PC-9 (cell line): ENCODE data around the gene CYB5B. TPM values are rescaled to one million over a fixed set of nuclear protein-coding genes. Genes with fewer than 3 reads are reported as not detected.

Experiments
- BruUV-seq: library from RNA; stranded (reverse); fragments of 400-500 nt; replicated peaks from 2 replicates; lab custom pipeline; 2021; lab: Mats Ljungman, UMichigan
- CTCF ChIA-PET: fragments of 300-600 bp; sonication (Branson Sonifier 250); formaldehyde crosslinking; loops from one replicate; lab custom pipeline; 2022; ENCODE audit warnings: antibody characterized with exemption; lab: Charles Lee
- POLR2A ChIA-PET: fragments of 300-600 bp; sonication (Branson Sonifier 250); formaldehyde crosslinking; loops from one replicate; lab custom pipeline; 2022; ENCODE audit warnings: antibody characterized with exemption; ENCODE audit not compliant: unreplicated experiment; lab: Charles Lee
- DNase-seq, 2 experiments: peaks; one replicate each; pipeline versions ENCODE4 v3.0.0 to v3.0.0-alpha.2; 2015 to 2022; ENCODE audit warnings: mixed read lengths in 1 of 2
- H2AFZ ChIP-seq: fragments of 200-600 bp; sonication (generic); 2 replicates; pipeline ENCODE4 v1.8.1; 2017; ENCODE audit warnings: antibody characterized with exemption
- H3F3A ChIP-seq: fragments of 200-600 bp; sonication (generic); 2 replicates; pipeline ENCODE4 v1.8.1; 2017; ENCODE audit warnings: antibody characterized with exemption, mild to moderate bottlenecking, low read depth; ENCODE audit not compliant: insufficient read depth
- H3K27ac ChIP-seq: fragments of 200-600 bp; sonication (generic); 2 replicates; pipeline ENCODE4 v1.6.1; 2016; ENCODE audit warnings: mixed run types
- H3K27me3 ChIP-seq: fragments of 200-600 bp; sonication (generic); 2 replicates; pipeline ENCODE4 v1.6.1; 2016; ENCODE audit warnings: low read depth, mixed run types; ENCODE audit not compliant: insufficient read depth
- H3K36me3 ChIP-seq: fragments of 200-600 bp; sonication (generic); 2 replicates; pipeline ENCODE4 v1.6.1; 2016; ENCODE audit warnings: low read depth, mixed run types
- H3K4me1 ChIP-seq: fragments of 200-600 bp; sonication (generic); replicated peaks from 2 replicates; pipeline ENCODE4 v1.6.1; 2016; ENCODE audit warnings: mixed run types; ENCODE audit not compliant: insufficient read depth
- H3K4me2 ChIP-seq: fragments of 200-600 bp; sonication (generic); 2 replicates; pipeline ENCODE4 v1.6.1; 2017; ENCODE audit warnings: mixed run types
- H3K4me3 ChIP-seq: fragments of 200-600 bp; sonication (generic); 2 replicates; pipeline ENCODE4 v1.6.1; 2016; ENCODE audit warnings: mixed run types
- H3K79me2 ChIP-seq: fragments of 200-600 bp; sonication (generic); 2 replicates; pipeline ENCODE4 v1.6.1; 2017; ENCODE audit warnings: low read depth, mixed run types
- H3K9me2 ChIP-seq: fragments of 200-600 bp; sonication (generic); 2 replicates; pipeline ENCODE4 v1.8.1; 2017; ENCODE audit warnings: mild to moderate bottlenecking; ENCODE audit not compliant: insufficient read depth
- H3K9me3 ChIP-seq: fragments of 200-600 bp; sonication (generic); 2 replicates; pipeline ENCODE4 v1.8.1; 2016; ENCODE audit warnings: low read depth; ENCODE audit not compliant: insufficient read depth
- H4K20me1 ChIP-seq: fragments of 200-600 bp; sonication (generic); 2 replicates; pipeline ENCODE4 v1.8.1; 2017; ENCODE audit not compliant: insufficient read depth
- CTCF ChIP-seq: fragments of 200-600 bp; sonication (generic); conservative IDR thresholded peaks from 2 replicates; pipeline ENCODE4 v1.6.1; 2017; ENCODE audit warnings: mixed run types, antibody characterized with exemption, mild to moderate bottlenecking, moderate library complexity
- EZH2 ChIP-seq: fragments of 200-600 bp; sonication (generic); IDR thresholded peaks from 2 replicates; pipeline ENCODE4 v1.8.0; 2017; ENCODE audit warnings: antibody characterized with exemption, low read depth
- intact Hi-C: fragments of 100-400 bp; cut with micrococcal nuclease; formaldehyde crosslinking; loops from one replicate; pipeline ENCODE4 v1.10.0; 2022; ENCODE audit not compliant: unreplicated experiment
- total RNA-seq: library from RNA; stranded (reverse); gene quantifications from 2 replicates; pipeline ENCODE4 v1.2.3, GENCODE V29; 2021

Gene CYB5B
- total RNA-seq, 1 experiment from 2014 or later, result 29.3 TPM

DNA sequence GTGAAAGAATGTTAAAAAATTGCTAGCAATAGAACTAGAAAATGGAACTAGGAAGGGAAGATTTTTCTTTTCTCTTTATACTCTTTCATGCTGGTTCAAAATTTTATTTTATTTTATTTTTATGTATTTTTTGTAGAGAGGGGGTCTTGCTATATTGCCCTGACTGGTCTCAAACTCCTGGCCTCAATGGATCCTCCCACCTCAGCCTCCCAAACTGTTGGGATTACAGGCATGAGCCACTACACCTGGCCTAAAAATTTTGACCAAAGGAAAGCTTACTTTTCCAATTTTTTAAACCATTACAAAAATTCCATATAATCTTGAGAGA is 28.6 kb upstream of the CYB5B start:
- peaks cover 10% of the 10 kb centered on the region for H3K79me2 ChIP-seq
- H3K9me3 ChIP-seq, result no peaks in the 10 kb centered on the region
- H3K36me3 ChIP-seq, result no peaks in the 10 kb centered on the region
- H3K4me1 ChIP-seq, result peaks cover 41% of the 10 kb centered on the region
- BruUV-seq, result no TSS peak
- ChIA-PET POLR2A (interaction anchor here (0.6 to 0.7 kb wide), 2 partner anchors 22 to 29 kb away, joined by 3 read pairs; no protein-coding TSS in a partner anchor), CTCF (interaction anchor here (0.5 to 1.3 kb wide), 8 partner anchors 27 to 515 kb away, joined by 3 to 9 read pairs (median 3); no protein-coding TSS in a partner anchor)
- peak overlapping the region; percentile 65 for H3K4me2 ChIP-seq
- no peaks in the 10 kb centered on the region for H4K20me1 ChIP-seq
- no peak for TF ChIP-seq EZH2
- no peak for TF ChIP-seq CTCF
- H2AFZ ChIP-seq, result no peak overlapping the region
- no peak for DNase-seq
- peaks cover 41% of the 10 kb centered on the region for H3F3A ChIP-seq
- no peak overlapping the region for H3K4me3 ChIP-seq
- peak overlapping the region; percentile 82 for H3K27ac ChIP-seq
- intact Hi-C loops, result loop anchor here (1.0 to 10.0 kb wide), 4 partner anchors 171 to 358 kb away; partner anchors contain the start of gene NOB1
- H3K9me2 ChIP-seq, result no peaks in the 10 kb centered on the region
- no peaks in the 10 kb centered on the region for H3K27me3 ChIP-seq

GRCh38 chr16:69396187-69397061 is 28.0 kb upstream of the CYB5B start:
- Histone ChIP-seq H3K4me3 (peak overlapping the region; percentile 24; the same call in 1 of the 2 replicates), H3K9me3 (no peaks in the 10 kb centered on the region), H3K27ac (peak overlapping the region; percentile 82), H3F3A (peaks cover 41% of the 10 kb centered on the region), H3K4me2 (peak overlapping the region; percentile 65), H3K9me2 (no peaks in the 10 kb centered on the region), H2AFZ (peak overlapping the region; percentile 45), H4K20me1 (no peaks in the 10 kb centered on the region), H3K4me1 (peaks cover 41% of the 10 kb centered on the region), H3K79me2 (peaks cover 10% of the 10 kb centered on the region), H3K27me3 (no peaks in the 10 kb centered on the region), H3K36me3 (no peaks in the 10 kb centered on the region)
- intact Hi-C loops, result loop anchor here (1.0 to 10.0 kb wide), 4 partner anchors 171 to 358 kb away; partner anchors contain the start of gene NOB1
- peak; percentile 63 to 96 for DNase-seq
- ChIA-PET POLR2A (interaction anchor here (0.6 to 0.8 kb wide), 3 partner anchors 22 to 29 kb away, joined by 3 to 16 read pairs (median 3); no protein-coding TSS in a partner anchor), CTCF (interaction anchor here (0.5 to 1.3 kb wide), 9 partner anchors 26 to 514 kb away, joined by 3 to 9 read pairs (median 3); no protein-coding TSS in a partner anchor)
- TF ChIP-seq CTCF (peak; percentile 92), EZH2 (no peak)
- BruUV-seq, result no TSS peak

- Histone ChIP-seq H3K4me3 (peak overlapping the region; percentile 40; the same call in 1 of the 2 replicates), H4K20me1 (no peaks in the 10 kb centered on the region), H3K27me3 (no peaks in the 10 kb centered on the region), H3F3A (peaks cover 46% of the 10 kb centered on the region), H3K9me3 (no peaks in the 10 kb centered on the region), H2AFZ (peak overlapping the region; percentile 48), H3K4me2 (peak overlapping the region; percentile 65), H3K27ac (peak overlapping the region; percentile 82), H3K4me1 (peaks cover 44% of the 10 kb centered on the region), H3K9me2 (no peaks in the 10 kb centered on the region), H3K36me3 (no peaks in the 10 kb centered on the region), H3K79me2 (peaks cover 10% of the 10 kb centered on the region)
- ChIA-PET CTCF (interaction anchor here (0.6 to 1.1 kb wide), 5 partner anchors 18 to 328 kb away, joined by 3 to 5 read pairs (median 4); no protein-coding TSS in a partner anchor), POLR2A (interaction anchor here (0.6 to 0.7 kb wide), 3 partner anchors 92 to 199 kb away, joined by 3 to 7 read pairs (median 4); no protein-coding TSS in a partner anchor)
- peak; percentile 17 to 83 for DNase-seq
- no TSS peak for BruUV-seq
- intact Hi-C loops, result loop anchor here (5.0 to 10.0 kb wide), 2 partner anchors 247 to 309 kb away; no protein-coding TSS in a partner anchor
- TF ChIP-seq CTCF, result peak; percentile 66
- TF ChIP-seq EZH2, result no peak
Measured at GRCh38 chr16:69397821-69398521, 26.4 kb upstream of the CYB5B start.
